Measurements from ENCODE around the gene CRYL1.

The CRYL1 gene

GRCh38 chr13:20559659-20560356 is 34.2 kb upstream of the CRYL1 start:
- Mint-ChIP-seq H3K27me3 (ENCODE audit: low read depth, poor library complexity) (peaks cover 12% of the 10 kb centered on the region), H3K4me3 (no peak overlapping the region), H3K27ac (peak overlapping the region; percentile 0), H3K9me3 (peaks cover 16% of the 10 kb centered on the region), H3K36me3 (ENCODE audit: low read depth) (peaks cover 5% of the 10 kb centered on the region), H3K4me1 (peaks cover 31% of the 10 kb centered on the region)
- DNase-seq = no peak
- TF ChIP-seq CTCF (IDR thresholded peaks at IDR 0.05) = no peak

GRCh38 chr13:20558982-20559381 is 33.3 kb upstream of the CRYL1 start:
- H3K4me1 Mint-ChIP-seq = peaks cover 31% of the 10 kb centered on the region
- peaks cover 8% of the 10 kb centered on the region for H3K9me3 Mint-ChIP-seq
- H3K27ac Mint-ChIP-seq = no peak overlapping the region
- no peaks in the 10 kb centered on the region for H3K36me3 Mint-ChIP-seq (ENCODE audit: low read depth)
- TF ChIP-seq CTCF (IDR thresholded peaks at IDR 0.05) = no peak
- peaks cover 12% of the 10 kb centered on the region for H3K27me3 Mint-ChIP-seq (ENCODE audit: low read depth, poor library complexity)
- DNase-seq = no peak
- H3K4me3 Mint-ChIP-seq = no peak overlapping the region

GRCh38 chr13:20553311-20553710 is 27.7 kb upstream of the CRYL1 start:
- H3K4me1 Mint-ChIP-seq = peaks cover 21% of the 10 kb centered on the region
- no peaks in the 10 kb centered on the region for H3K36me3 Mint-ChIP-seq (ENCODE audit: low read depth)
- peaks cover 5% of the 10 kb centered on the region for H3K27me3 Mint-ChIP-seq (ENCODE audit: low read depth, poor library complexity)
- no peaks in the 10 kb centered on the region for H3K9me3 Mint-ChIP-seq
- TF ChIP-seq CTCF (IDR thresholded peaks at IDR 0.05) = no peak
- H3K27ac Mint-ChIP-seq = peak overlapping the region; percentile 82
- no peak overlapping the region for H3K4me3 Mint-ChIP-seq
- DNase-seq = no peak

GRCh38 chr13:20550799-20551198 is 25.1 kb upstream of the CRYL1 start:
- Mint-ChIP-seq H3K27me3 (ENCODE audit: low read depth, poor library complexity) (peaks cover 12% of the 10 kb centered on the region), H3K4me1 (peaks cover 32% of the 10 kb centered on the region), H3K36me3 (ENCODE audit: low read depth) (no peaks in the 10 kb centered on the region), H3K4me3 (no peak overlapping the region), H3K27ac (no peak overlapping the region), H3K9me3 (no peaks in the 10 kb centered on the region)
- DNase-seq = no peak
- TF ChIP-seq CTCF (IDR thresholded peaks at IDR 0.05) = no peak

- Mint-ChIP-seq H3K36me3 (ENCODE audit: low read depth) (no peaks in the 10 kb centered on the region), H3K4me1 (peaks cover 32% of the 10 kb centered on the region), H3K27me3 (ENCODE audit: low read depth, poor library complexity) (peaks cover 9% of the 10 kb centered on the region), H3K27ac (peak overlapping the region; percentile 29), H3K9me3 (no peaks in the 10 kb centered on the region), H3K4me3 (no peak overlapping the region)
- no peak for DNase-seq
- no peak for TF ChIP-seq CTCF (IDR thresholded peaks at IDR 0.05)
Observed at GRCh38 chr13:20547479-20547908, 21.8 kb upstream of the CRYL1 start.

- TF ChIP-seq CTCF (IDR thresholded peaks at IDR 0.05) = no peak
- Mint-ChIP-seq H3K27ac (no peak overlapping the region), H3K27me3 (ENCODE audit: low read depth, poor library complexity) (peaks cover 9% of the 10 kb centered on the region), H3K4me3 (no peak overlapping the region), H3K4me1 (peaks cover 28% of the 10 kb centered on the region), H3K9me3 (no peaks in the 10 kb centered on the region), H3K36me3 (ENCODE audit: low read depth) (no peaks in the 10 kb centered on the region)
- no peak for DNase-seq
Observed at GRCh38 chr13:20546556-20546955, 20.9 kb upstream of the CRYL1 start.
